SKM-1 (cell line): ENCODE data around the gene EIF2A.

ENCODE experiments used
- DNase-seq: peaks from one replicate; lab custom pipeline; 2025; ENCODE audit not compliant: unreplicated experiment; lab: John Stamatoyannopoulos, UW

EIF2A gene

DNA sequence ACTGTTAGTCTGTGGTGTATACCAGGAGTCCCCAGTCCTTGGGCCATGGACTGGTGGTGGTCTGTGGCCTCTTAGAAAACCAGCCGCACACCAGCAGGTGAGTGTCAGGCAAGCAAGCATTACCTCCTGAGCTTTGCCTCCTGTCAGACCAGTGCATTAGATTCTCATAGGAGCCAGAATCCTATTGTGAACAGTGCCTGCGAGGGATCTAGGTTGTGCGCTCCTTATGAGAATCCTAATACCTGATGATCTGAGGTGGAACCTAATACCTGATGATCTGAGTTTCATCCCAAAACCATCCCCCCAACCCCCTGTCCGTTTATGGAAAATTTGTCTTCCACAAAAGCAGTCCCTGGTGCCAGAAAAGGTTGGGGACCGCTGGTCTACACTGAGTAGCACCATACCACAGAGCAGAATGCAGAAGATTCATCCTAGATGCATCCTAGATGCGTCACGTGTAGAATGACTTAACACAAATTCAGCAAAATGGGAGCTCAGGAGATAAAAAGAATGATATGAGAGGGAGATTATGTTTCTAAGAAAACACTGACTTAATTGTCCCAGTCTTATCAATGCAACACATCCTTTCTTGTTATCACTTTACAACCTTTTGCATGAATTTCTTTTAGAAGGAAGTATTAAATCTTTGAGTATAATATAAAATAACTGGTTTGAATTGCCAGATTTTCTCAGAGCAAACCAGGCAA lies 85.1 kb downstream of the EIF2A start:
- DNase-seq: no peak

DNA sequence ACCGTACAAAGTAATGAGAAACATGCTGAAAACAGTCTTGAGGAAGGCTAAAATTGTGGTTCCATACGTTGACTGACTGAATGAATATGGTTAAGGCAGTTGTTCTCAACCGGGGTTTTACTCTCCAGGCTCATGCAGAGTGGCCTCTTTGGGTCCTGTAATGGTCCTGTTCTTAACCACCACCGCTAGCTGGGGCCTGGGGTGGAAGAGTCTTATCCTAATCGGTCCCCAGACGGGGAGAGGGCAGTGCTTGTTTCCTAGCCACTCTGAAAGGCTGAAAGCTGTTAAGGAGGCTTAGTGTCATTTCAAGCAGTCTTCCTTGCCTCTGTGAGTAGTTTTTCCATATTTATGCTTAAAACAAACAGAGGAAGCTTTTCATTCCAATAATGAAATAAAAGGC lies 88.5 kb downstream of the EIF2A start:
- no peak for DNase-seq

DNA sequence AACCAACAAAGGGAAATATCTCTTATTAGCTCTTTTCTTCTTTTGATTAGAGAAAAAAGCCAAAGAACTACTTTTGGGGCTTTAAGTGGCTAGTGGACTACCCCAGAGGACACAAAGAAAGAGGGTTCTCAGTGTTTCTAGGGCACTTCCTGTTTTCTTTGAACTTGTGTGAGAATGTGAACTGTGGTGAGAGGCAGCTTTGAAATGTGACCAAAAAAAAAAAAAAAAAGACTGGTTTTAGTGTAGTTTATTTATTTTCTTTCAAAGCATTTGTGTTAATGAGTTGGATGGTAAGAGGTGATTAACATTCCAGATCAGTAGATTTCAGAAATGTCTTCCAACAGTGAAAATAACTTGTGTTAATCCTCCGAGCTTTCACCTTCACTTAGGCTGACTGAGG lies 88.9 kb downstream of the EIF2A start:
- peak; percentile 21 for DNase-seq
